ENCODE data around the gene SP1. TPM values are rescaled to one million over a fixed set of nuclear protein-coding genes. Genes with fewer than 3 reads are reported as not detected.
"Not testable (repeated sequence)": the region's sequence is repeated elsewhere in the genome, so short reads cannot be mapped to it uniquely, and the experiment has no call there.

SP1 gene
- polyA plus RNA-seq, 3 donors, result 69.3 to 90.7 (median 86.1) TPM

GRCh38 chr12:53441040-53441833 is 61.3 kb downstream of the SP1 start, which contains the start of gene PRR13:
Gene PRR13 (plus strand): TSS chr12:53441734. CDS start chr12:53442715, 981 bp downstream.
- DNase-seq, result peak; percentile 99

GRCh38 chr12:53443955-53444354 is 64.0 kb downstream of the SP1 start:
- no peak for DNase-seq

GRCh38 chr12:53444593-53445325 is 64.8 kb downstream of the SP1 start:
- not testable (repeated sequence) for DNase-seq

GRCh38 chr12:53450936-53451335 is 71.0 kb downstream of the SP1 start:
- no peak for DNase-seq

GRCh38 chr12:53451661-53452158 is 71.7 kb downstream of the SP1 start, which contains the start of gene PCBP2:
Gene PCBP2 (plus strand): TSS chr12:53452102. CDS start chr12:53454801, 2,699 bp downstream.
- DNase-seq, result peak; percentile 99

GRCh38 chr12:53452159-53453077 is 72.4 kb downstream of the SP1 start:
- DNase-seq, result peak; percentile 87

GRCh38 chr12:53453953-53454640 is 74.1 kb downstream of the SP1 start:
- DNase-seq, result no peak

- DNase-seq, result no peak
Measured at GRCh38 chr12:53454707-53455106, 74.7 kb downstream of the SP1 start.

- DNase-seq, result no peak
Measured at GRCh38 chr12:53456654-53457366, 76.8 kb downstream of the SP1 start.

- DNase-seq, result no peak
Measured at GRCh38 chr12:53459097-53459496, 79.1 kb downstream of the SP1 start.

GRCh38 chr12:53461059-53461458 is 81.1 kb downstream of the SP1 start:
- DNase-seq, result no peak

GRCh38 chr12:53461591-53461990 is 81.6 kb downstream of the SP1 start:
- no peak for DNase-seq

GRCh38 chr12:53462935-53463334 is 83.0 kb downstream of the SP1 start:
- no peak for DNase-seq

GRCh38 chr12:53463802-53464560 is 84.0 kb downstream of the SP1 start:
- no peak for DNase-seq

- no peak for DNase-seq
Measured at GRCh38 chr12:53464685-53465418, 84.9 kb downstream of the SP1 start.

GRCh38 chr12:53465679-53466078 is 85.7 kb downstream of the SP1 start:
- no peak for DNase-seq

All from renal pelvis (tissue), 4 donors.